GM18907 (cell line): ENCODE results near the gene GPR161.

Source experiments
- ATAC-seq: cut with Tn5 transposase; IDR thresholded peaks from one replicate; pipeline ENCODE4 v1.9.1; 2021; ENCODE audit warnings: mild to moderate bottlenecking, moderate library complexity; ENCODE audit not compliant: unreplicated experiment

The GPR161 gene

GRCh38 chr1:168110896-168111545 is 25.7 kb downstream of the GPR161 start:
- ATAC-seq: no peak

- ATAC-seq: no peak
Measured at GRCh38 chr1:168106274-168106673, 30.5 kb downstream of the GPR161 start.

GRCh38 chr1:168105846-168106245 is 30.9 kb downstream of the GPR161 start:
- ATAC-seq: no peak

GRCh38 chr1:168104535-168104934 is 32.2 kb downstream of the GPR161 start:
- ATAC-seq: no peak

GRCh38 chr1:168102487-168102886 is 34.2 kb downstream of the GPR161 start:
- no peak for ATAC-seq

- no peak for ATAC-seq
Measured at GRCh38 chr1:168101336-168101735, 35.4 kb downstream of the GPR161 start.

- ATAC-seq: no peak
Measured at GRCh38 chr1:168100315-168101002, 36.3 kb downstream of the GPR161 start.

- ATAC-seq: no peak
Measured at GRCh38 chr1:168099337-168099801, 37.4 kb downstream of the GPR161 start.

GRCh38 chr1:168098534-168099320 is 38.0 kb downstream of the GPR161 start:
- no peak for ATAC-seq

GRCh38 chr1:168097921-168098528 is 38.7 kb downstream of the GPR161 start:
- ATAC-seq: no peak

GRCh38 chr1:168096296-168097165 is 40.2 kb downstream of the GPR161 start:
- no peak for ATAC-seq

- no peak for ATAC-seq
Measured at GRCh38 chr1:168095476-168095875, 41.3 kb downstream of the GPR161 start.

GRCh38 chr1:168093616-168094015 is 43.1 kb downstream of the GPR161 start:
- no peak for ATAC-seq

GRCh38 chr1:168092566-168093355 is 44.0 kb downstream of the GPR161 start:
- no peak for ATAC-seq

GRCh38 chr1:168091720-168092550 is 44.8 kb downstream of the GPR161 start:
- ATAC-seq: no peak

- no peak for ATAC-seq
Measured at GRCh38 chr1:168091063-168091462, 45.7 kb downstream of the GPR161 start.

GRCh38 chr1:168090395-168090794 is 46.3 kb downstream of the GPR161 start:
- no peak for ATAC-seq

- ATAC-seq: no peak
Measured at GRCh38 chr1:168089979-168090337, 46.8 kb downstream of the GPR161 start.
